HL-60/S4 treated with phorbol 12-myristate 13-acetate at 8.2 ng/mL for 4 days and 3 days (cell line): ENCODE results near the gene ACR.

Experiments
- in situ Hi-C: fragments of 300-500 bp; cut with MboI; formaldehyde crosslinking; loops from 2 replicates; pipeline ENCODE4 v1.15.0; 2022; ENCODE audit warnings: low sequenced_read_pairs

The ACR gene

DNA sequence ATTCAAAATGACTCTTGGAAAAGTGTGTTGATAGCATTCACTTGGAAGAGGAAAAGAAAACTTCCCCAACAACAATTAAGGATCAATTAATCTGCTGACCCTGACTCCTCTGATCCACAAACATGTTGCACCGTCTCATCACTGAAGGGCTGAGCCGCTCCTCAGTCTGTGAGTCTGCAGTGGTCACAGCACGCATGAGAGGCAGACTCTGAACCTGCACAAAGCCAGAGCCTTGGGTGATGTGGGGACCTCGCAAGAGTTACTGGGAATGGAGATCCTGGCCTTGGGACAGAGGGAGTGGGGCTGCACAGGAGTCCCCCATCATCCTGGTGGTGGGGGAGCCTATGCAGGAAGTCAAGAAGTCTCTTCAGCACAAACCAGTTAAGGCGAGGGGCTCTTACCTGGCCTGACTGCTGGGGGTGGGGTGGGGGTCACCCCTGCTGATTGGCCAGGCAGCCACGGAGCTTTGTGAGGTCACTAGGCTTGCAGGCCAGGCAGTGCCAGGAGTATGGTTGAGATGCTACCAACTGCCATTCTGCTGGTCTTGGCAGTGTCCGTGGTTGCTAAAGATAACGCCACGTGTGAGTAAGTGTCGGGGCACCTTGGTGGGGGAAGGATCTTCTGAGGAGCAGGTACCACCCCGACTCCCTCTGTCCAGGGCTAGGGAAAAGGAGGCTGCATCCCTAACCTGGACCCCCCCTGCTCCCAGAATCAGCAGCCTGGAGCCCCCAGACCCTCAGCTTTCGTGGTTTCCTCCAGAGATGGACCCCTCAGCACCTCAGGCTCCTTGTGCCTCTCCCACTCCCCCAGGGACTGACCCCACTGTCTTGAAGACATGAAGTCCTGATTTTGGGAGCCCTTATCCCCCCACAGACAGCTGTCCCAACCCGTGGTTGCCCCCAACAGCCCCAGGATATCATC is at the start of gene ACR:
ACR (plus strand) TSS at position 477 of the 921 bp plus-strand sequence; CDS start at position 509, 32 bp downstream.
- in situ Hi-C loops: no loop called here

DNA sequence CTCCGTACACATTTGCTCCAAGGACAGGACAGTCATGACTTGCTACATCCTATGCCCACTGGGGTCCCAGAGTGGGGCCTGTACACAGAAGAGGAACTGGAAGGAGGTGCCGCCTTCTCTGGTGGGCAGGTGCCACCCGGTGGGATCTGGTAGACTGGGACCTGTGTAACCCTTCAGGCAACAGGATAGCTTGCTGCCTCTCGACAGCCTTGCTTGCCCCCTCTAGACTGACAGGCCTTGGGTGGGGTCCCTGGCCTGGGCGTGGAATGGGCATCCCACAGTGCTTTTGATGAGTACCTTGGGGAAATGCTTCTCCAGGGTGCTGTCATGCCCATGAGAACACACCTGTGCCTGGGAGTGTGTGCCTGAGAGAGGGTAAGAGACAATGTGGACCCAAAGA is 49.6 kb upstream of the ACR start:
- in situ Hi-C loops: no loop called here

DNA sequence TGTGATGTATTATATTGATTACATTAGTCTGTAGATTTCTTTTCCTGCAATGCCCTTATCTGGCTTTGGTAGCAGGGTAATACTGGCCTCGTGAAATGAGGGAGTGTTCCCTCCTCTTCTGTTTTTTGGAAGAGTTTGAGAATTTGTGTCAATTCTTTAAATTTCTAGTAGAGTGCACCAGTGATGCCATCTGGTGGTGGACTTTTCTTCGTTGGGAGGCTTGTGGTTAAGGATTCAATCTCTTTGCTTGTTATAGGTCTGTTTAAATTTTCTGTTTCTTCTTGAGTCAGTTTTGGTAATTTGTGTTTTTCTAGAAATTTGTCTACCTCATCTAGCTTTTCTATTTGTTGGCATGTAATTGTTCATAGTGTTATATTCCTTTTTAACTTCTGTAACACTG is 46.5 kb upstream of the ACR start:
- in situ Hi-C loops: no loop called here

DNA sequence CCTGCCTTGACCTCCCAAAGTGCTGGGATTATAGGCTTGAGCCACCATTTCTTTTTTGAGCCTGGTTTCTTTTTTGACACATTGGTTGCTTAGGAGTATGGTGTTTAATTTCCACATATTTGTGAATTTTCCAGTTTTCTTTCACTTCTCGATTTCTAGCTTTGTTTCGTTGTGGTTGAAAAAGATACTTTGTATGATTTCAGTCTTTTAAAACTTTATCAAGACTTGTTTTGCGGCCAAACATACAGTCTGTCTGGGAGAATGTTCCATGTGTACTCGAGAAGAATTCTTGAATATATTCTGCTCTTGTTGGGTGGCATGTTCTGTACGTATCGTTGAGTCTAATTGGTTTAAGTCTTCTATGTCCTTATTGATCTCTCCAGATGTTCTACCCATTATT is 44.5 kb upstream of the ACR start:
- in situ Hi-C loops: no loop called here

DNA sequence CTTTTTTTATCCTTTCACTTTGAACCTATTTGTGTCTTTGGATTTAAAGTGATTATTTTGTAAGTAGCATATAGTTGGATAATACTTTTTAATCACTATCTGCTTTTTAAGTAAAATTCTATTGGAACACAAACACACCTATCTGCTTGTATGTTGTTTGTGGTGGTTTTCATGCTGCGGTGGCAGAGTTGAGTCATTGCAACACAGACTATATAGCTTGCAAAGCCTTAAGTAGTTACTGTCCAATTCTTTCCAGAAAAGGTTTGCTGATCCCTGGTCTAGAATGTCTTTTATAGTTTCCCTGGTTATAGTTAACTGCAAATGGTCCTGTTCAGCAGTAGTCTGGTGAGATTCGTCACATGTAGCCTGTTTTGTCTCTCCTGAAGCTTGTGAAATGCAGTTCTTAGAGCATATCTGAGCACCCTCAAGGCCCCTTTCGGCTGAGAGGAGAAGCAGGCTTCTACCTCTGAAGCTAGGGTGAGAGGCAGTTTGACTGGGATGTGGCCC is 43.9 kb upstream of the ACR start:
- in situ Hi-C loops: no loop called here

DNA sequence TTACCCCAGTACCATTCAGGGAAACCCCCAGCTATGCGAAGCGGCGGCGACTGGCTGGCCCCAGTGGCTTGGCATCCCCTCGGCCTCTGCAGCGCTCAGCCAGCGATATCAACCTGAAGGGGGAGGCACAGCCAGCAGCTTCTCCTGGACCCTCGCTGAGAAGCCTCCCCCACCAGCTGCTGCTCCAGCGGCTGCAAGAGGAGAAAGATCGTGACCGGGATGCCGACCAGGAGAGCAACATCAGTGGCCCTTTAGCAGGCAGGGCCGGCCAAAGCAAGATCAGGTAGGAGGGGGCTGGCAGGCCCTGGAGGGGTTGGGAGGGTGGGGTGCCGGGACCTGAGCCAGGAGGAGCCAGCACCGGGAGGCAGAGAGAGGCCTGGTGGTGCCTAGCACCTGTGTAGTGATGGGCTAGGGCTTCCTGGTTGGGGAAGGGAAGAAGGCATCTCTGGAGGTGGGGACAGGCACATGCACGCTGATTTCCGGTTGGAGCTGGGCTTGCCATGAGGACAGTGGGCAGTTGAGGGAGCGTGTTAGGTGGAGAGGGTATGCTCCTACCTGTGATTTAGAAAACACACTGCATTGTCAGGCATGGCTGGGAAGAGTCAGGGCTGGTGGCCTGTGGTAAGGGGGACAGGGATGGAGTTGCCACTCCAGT is 43.1 kb upstream of the ACR start:
- in situ Hi-C loops: no loop called here

DNA sequence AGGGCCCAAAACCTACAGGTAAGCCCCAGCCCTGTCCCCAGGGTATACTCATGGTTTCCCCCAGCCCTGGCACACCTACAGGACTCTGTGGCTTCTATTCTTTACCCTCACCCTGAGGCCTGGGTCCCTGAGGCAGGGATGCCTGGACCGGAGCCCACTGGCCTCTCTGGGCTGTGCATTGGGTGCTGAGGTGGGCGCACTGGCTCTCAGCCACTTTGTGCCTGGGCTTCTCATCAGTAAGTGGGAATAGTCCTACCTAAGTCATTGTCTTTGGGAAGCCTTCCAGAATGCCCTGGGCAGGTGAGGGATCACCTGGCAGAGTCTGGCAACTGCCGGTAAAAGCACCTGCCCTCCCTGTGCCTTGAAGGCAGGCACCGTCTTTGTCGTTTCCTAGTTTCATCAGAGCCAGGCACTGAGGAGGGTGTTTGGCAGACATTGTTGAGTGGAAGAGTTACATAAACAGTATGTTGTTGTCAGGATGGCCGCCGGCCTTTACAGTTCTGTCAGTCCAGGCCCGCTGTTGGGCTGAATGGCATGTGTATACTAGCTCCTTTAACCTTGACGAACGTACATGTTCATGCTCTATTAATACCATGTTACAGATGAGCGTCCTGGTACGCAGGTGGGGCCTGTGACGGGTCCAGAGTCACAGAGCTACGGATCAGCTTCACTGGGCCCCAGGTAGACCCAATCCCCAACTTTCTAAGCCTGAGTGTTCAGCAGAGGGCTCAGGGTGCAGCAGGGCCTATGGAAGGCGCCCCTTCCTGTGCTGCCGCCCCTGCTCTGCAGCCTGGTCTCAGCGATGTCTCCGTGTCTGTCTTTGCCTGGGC is 42.4 kb upstream of the ACR start:
- in situ Hi-C loops: no loop called here

DNA sequence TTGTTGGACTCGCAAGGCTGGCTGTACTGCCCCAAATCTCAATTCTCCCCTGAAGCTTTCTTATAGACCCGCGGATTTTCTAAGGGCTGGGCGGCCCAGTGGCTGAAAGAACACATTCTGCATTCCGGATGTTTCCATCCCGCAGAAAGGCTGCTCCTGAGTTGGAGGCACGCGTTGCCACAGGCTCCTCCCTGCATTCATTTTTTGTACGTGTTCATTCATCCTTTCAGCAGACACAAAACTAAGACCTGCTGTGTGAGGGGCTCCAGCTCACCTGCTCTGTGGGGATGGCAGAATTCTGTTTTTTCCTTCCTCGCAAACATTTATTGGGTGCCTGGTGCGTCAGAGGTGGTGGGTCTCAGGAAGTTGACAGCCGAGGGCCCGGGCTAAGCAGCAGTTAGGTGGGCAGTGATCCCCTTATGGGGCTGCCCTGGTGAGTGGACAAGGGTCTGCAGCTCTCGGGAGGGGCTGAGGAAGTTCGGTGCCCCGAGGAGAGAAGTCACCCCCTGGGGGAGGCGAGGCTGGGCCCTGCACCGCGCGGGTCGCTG is 41.7 kb upstream of the ACR start:
- in situ Hi-C loops: no loop called here

DNA sequence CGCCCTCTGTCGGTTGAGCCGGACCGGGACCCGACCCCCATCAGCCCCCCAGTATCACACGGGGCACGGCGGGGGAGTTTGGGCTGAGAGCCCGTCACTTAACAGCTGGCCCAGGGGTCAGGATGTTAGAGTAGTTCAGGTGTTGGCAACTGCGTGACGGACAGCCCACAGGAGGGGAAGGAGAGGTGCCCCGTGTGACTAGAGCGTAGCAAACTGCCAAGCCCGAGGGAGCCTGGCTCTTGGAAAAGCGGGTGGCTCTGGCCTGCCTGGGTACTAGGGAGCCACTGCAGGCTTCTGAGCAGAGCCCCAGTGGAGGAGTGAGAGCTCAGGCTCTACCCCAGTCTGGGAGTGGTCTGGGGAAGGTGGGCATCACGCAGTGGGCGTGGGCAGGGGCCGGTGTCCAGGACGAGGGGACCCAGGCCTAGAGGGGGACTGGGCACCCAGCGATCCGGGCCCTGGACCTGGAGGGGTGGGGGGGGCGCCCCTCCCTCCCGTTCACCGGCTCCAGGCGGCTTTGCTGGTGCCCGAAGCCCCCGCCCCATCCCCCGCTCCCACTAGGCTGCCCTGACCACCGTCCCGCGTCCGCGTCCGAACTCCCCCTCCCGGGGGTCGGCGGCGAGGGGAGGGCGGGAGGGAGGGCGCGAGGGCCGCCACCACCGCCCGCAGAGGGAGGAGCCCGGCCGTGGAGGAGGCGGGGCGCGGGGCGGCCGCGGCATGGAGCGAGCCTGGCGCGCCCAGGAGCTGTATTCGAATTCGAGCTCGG is 41.0 kb upstream of the ACR start:
- in situ Hi-C loops: no loop called here

DNA sequence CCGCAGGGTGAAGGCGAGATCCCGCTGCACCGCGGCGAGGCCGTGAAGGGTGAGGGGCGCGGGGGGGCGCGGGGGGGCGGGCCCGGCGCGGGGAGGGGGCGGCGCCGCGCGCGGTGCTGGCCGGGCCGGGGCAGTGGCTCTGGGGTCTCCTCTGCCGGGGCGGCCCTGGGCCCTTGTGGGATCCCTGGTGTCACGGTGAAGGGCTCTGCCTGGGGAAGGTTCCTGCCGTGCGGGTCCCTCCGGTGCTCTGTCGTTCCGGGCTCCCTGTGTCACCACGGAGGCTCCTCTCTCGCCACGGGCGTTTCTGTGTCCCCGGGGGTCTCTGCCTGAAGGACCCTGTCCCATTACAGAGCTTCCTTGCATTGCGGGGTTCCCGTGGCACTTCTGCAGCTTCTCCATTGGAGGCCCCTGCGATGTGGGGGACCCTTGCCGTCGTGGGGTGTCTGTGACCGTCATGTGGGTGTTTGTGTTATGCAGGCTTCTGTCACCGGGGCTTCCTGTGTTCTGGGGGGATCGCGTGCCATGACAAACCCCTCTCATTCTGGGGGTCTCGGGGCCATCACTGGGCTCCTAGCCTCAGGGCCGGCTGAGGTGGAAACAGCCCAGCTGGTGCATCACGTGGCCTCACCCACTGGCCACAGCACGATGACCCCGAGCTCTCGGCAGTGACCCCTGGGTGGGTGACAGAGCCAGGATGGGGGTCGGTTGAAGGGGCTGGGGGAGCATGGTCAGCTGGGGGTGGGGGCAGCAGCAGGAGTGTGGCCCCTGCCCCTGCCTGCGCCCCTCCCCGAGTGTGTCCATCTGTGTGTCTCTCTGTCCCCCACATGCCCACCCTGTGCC is 40.1 kb upstream of the ACR start:
- in situ Hi-C loops: no loop called here

DNA sequence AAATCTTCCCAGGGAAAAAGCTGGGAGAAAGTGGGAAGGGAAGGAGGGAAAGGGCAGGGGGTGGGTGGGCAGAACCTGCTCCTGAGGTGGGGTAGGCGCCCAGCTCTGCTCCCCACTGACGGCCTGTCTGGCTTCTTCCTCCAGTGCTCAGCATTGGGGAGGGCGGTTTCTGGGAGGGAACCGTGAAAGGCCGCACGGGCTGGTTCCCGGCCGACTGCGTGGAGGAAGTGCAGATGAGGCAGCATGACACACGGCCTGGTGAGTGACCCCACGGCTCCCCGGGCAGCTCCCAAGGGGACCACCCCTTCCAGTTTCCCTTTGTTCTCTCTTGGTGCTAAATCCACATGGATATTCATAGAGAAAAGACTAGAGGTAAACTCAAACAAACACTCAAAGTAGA is 39.5 kb upstream of the ACR start:
- in situ Hi-C loops: no loop called here

DNA sequence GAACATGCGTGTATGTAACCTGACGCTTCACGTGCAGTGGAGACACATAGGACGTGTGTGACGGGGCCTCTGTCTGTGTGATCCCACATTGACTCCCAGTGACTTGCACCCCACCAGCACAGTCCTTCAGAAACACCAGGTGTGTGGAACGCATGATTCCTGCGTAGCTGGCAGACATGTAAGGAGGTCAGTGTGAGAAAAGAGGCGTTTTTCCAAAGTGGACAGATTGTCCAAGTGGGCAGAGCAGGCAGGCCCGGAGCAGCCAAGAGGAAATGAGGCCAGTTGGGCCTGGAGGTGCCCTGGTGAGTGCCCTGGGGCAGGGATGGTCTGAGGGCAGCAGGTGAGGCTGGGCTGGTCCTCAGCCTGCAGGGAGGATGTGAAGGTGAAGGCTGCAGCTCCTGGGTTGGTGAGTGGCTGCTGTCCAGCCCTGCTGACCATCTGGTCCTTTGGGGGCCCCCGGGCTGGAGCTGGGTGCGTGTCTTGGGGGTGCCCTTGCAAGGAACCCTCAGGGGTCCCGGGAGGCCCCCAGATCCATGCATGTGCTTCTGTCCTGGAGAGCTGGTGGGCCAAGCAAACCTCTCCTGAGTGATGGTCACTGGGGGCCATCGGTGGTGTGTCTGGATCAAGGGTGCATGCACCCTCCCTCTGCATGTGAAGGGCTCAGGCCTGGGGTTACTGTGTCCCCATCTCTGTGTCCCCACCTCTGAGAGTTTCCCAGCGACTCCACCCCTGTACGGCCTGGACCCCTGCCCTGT is 38.8 kb upstream of the ACR start:
- in situ Hi-C loops: no loop called here

DNA sequence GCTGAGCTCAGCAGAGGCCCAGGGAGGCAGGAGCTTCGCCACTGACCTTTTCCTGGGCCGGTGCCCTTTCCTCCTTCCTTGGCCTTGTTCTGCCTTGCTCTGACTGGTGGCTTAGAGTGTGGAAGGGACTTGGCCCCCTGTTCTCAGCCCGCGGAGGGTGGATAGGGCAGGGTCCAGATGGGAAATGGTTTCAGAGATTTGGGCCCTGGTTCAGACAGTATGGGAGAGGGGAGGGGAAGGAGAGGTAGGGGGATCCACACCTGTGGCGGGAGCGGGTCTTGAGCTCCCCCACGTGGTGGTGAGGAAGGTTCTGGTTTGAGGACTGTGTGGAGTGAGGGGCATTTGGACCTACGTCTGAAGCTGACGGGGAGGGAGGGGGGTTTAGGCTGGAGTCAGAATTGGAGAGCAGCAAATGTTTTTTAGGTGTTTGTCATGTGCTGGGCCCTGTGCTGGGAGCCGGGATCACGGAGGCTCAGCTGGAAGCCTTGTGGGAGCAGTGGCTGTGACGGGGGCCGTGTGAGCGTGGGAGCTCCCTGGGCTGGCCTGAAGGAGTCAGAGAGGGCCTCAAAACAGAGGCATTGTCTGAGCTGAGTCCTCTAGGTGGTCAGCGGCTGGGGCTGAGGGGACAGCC is 38.1 kb upstream of the ACR start:
- in situ Hi-C loops: no loop called here

DNA sequence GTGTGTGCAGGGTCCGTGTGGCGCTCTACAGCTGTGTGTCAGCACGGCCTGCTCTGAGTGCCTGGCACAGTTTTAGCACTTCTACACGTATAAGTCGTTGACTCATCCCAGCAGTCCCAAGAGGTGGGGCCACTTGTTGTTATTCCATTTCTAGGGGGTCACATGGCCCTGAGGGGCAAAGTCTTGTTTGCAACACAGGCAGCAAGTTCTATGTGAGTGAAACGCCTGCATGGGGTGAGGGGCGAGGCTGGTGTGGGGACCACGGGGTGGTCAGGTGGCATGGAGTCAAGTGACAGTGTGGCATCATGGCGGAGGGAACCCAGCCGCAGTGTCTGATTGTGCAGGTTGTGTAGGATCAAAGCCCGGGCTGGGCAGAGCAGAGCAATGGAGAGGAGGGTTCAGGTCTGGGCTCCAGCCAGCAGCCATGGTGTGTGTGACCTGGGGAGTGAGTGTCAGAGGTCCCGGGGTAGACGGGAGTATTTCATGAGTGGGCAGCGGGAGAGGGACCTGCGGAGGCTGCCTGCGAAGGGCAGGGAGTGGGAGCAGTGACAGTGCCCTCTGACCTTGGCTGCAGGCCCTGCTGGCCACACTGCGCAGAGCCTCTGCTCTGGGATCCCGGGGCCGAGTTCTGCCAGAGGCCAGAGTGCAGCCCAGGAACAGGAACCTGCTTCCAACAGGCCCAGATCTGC is 37.5 kb upstream of the ACR start:
- in situ Hi-C loops: no loop called here

DNA sequence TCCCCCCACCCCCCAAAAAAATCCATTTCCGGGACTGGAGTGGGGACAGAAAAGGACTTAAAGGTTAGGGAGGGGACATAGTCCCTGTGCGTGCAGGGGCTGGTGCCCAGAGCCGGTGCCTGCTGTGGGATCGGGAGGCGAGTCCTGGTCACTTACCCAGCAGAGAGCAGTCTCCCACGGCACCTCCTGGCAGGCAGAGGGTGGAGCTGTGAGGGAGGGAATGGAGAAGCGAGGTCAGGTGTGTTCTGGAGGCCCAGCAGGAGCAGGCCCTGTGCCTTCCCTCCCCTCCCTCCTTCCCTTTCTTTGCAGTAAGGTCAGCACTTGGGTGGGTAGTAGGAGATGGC is 37.0 kb upstream of the ACR start:
- in situ Hi-C loops: no loop called here

DNA sequence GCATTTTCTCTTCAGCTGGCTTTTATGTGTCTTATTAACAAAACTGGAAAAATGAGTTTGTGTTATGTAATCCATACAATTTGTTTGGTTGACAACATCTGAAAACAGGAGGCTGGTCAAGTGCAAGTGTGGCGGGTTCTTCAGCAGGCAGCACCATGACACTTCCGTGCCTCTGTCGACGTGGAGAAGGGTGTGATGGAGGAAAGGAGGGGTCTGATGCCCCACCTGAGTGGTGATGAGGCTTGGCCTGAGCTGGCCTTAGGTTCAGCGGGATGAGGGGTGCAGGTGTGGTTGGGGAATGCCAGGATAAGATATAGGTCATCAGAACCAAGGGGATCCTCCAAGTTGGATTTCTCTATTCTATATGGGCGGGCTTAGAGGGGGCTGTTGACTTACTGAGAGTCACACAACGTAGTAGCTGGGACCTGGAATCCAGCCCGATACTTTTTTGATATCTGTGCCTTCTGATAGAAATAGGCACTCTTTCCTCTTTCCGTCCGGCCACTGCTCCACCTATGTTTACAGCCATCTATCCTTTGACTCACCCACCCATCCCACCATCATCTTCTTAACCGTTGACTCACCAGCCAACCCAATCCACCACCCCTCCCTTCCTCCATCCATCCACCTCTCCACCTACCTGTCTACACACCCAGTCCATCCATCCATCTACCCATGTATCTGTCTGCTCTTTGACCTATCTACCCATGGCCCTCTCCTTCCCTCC is 36.4 kb upstream of the ACR start:
- in situ Hi-C loops: no loop called here

DNA sequence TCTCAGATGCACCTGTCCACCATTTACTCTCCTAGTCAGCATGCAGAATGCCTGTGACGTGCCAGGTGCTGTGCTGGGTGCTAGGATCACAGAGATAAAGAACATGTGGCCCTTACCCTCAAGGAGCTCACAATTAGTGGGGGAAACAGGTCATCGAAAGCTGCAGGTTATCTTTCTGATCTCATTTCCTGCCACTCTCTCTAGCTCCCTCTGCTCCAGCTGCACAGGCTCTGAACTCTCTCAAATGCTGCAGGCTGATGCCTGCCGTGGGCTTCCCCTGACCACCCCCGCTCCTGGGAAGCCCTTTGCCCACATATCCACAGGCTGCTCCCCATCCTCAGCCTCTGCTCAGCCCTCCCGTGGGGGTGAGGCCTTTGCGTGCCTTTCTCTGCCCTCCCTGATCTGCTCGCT is 35.7 kb upstream of the ACR start:
- in situ Hi-C loops: no loop called here
